ENCODE results near the gene CYB5D1.

The CYB5D1 gene

GRCh38 chr17:7841396-7841914, 16.3 kb upstream of the CYB5D1 start:
- peak; percentile 69; the same call in 1 of the 2 replicates for TF ChIP-seq POLR2AphosphoS5 (IDR thresholded peaks at IDR 0.05; ENCODE audit: low read depth, low read length)
- peak; percentile 64 for TF ChIP-seq POLR2A (IDR thresholded peaks at IDR 0.05; ENCODE audit: low read depth, low read length)
- TF ChIP-seq TAF1 (IDR thresholded peaks at IDR 0.05; ENCODE audit: borderline replicate concordance, low read depth, low read length), result no peak
- DNase-seq (ENCODE audit: insufficient read length) (no peak), FAIRE-seq (peak; percentile 78)

GRCh38 chr17:7841915-7842379, 15.9 kb upstream of the CYB5D1 start:
- peak; percentile 72 for DNase-seq (ENCODE audit: insufficient read length)
- TF ChIP-seq POLR2AphosphoS5 (IDR thresholded peaks at IDR 0.05; ENCODE audit: low read depth, low read length) (0 out of 2 replicates have a peak, but pooled peaks have one; percentile 5), POLR2A (IDR thresholded peaks at IDR 0.05; ENCODE audit: low read depth, low read length) (peak; percentile 15; the same call in 1 of the 2 replicates), TAF1 (IDR thresholded peaks at IDR 0.05; ENCODE audit: borderline replicate concordance, low read depth, low read length) (no peak)
- no peak for FAIRE-seq

GRCh38 chr17:7842380-7843256, 15.2 kb upstream of the CYB5D1 start:
- DNase-seq (ENCODE audit: insufficient read length), result peak; percentile 70
- TF ChIP-seq POLR2AphosphoS5 (IDR thresholded peaks at IDR 0.05; ENCODE audit: low read depth, low read length), result peak; percentile 45; the same call in 1 of the 2 replicates
- TF ChIP-seq TAF1 (IDR thresholded peaks at IDR 0.05; ENCODE audit: borderline replicate concordance, low read depth, low read length), result peak; percentile 85; the same call in 1 of the 2 replicates
- TF ChIP-seq POLR2A (IDR thresholded peaks at IDR 0.05; ENCODE audit: low read depth, low read length), result peak; percentile 77
- FAIRE-seq, result peak; percentile 99

- no peak for DNase-seq (ENCODE audit: insufficient read length)
- TF ChIP-seq POLR2AphosphoS5 (IDR thresholded peaks at IDR 0.05; ENCODE audit: low read depth, low read length), result no peak; the same call in none of the 2 replicates
- peak; percentile 67 for TF ChIP-seq POLR2A (IDR thresholded peaks at IDR 0.05; ENCODE audit: low read depth, low read length)
- FAIRE-seq, result no peak
Measured at GRCh38 chr17:7843257-7843535, 14.6 kb upstream of the CYB5D1 start.

- TF ChIP-seq POLR2A (IDR thresholded peaks at IDR 0.05; ENCODE audit: low read depth, low read length) (no peak), POLR2AphosphoS5 (IDR thresholded peaks at IDR 0.05; ENCODE audit: low read depth, low read length) (peak; percentile 73), TAF1 (IDR thresholded peaks at IDR 0.05; ENCODE audit: borderline replicate concordance, low read depth, low read length) (no peak)
- FAIRE-seq (no peak), DNase-seq (ENCODE audit: insufficient read length) (peak; percentile 79)
Measured at GRCh38 chr17:7843536-7844291, 14.1 kb upstream of the CYB5D1 start.

GRCh38 chr17:7844292-7845154, 13.3 kb upstream of the CYB5D1 start:
- peak; percentile 95 for DNase-seq (ENCODE audit: insufficient read length)
- peak; percentile 70 for TF ChIP-seq POLR2A (IDR thresholded peaks at IDR 0.05; ENCODE audit: low read depth, low read length)
- peak; percentile 38; the same call in 1 of the 2 replicates for TF ChIP-seq TAF1 (IDR thresholded peaks at IDR 0.05; ENCODE audit: borderline replicate concordance, low read depth, low read length)
- peak; percentile 74 for TF ChIP-seq POLR2AphosphoS5 (IDR thresholded peaks at IDR 0.05; ENCODE audit: low read depth, low read length)
- peak; percentile 98 for FAIRE-seq

GRCh38 chr17:7845359-7846062, 12.3 kb upstream of the CYB5D1 start:
- DNase-seq (ENCODE audit: insufficient read length), result no peak
- no peak for FAIRE-seq
- TF ChIP-seq POLR2AphosphoS5 (IDR thresholded peaks at IDR 0.05; ENCODE audit: low read depth, low read length) (no peak), TAF1 (IDR thresholded peaks at IDR 0.05; ENCODE audit: borderline replicate concordance, low read depth, low read length) (no peak), POLR2A (IDR thresholded peaks at IDR 0.05; ENCODE audit: low read depth, low read length) (no peak)

GRCh38 chr17:7846063-7846735, 11.6 kb upstream of the CYB5D1 start:
- FAIRE-seq (no peak), DNase-seq (ENCODE audit: insufficient read length) (no peak)
- no peak for TF ChIP-seq POLR2AphosphoS5 (IDR thresholded peaks at IDR 0.05; ENCODE audit: low read depth, low read length)
- no peak for TF ChIP-seq TAF1 (IDR thresholded peaks at IDR 0.05; ENCODE audit: borderline replicate concordance, low read depth, low read length)
- TF ChIP-seq POLR2A (IDR thresholded peaks at IDR 0.05; ENCODE audit: low read depth, low read length), result no peak

- TF ChIP-seq TAF1 (IDR thresholded peaks at IDR 0.05; ENCODE audit: borderline replicate concordance, low read depth, low read length) (no peak), POLR2A (IDR thresholded peaks at IDR 0.05; ENCODE audit: low read depth, low read length) (no peak), POLR2AphosphoS5 (IDR thresholded peaks at IDR 0.05; ENCODE audit: low read depth, low read length) (no peak)
- FAIRE-seq (no peak), DNase-seq (ENCODE audit: insufficient read length) (no peak)
Measured at GRCh38 chr17:7846765-7847661, 10.8 kb upstream of the CYB5D1 start.

Data from GM12892 (cell line).